HG03280 (cell line): ENCODE measurements around the gene FMN1.

Source experiments
- ATAC-seq: cut with Tn5 transposase; IDR thresholded peaks from one replicate; pipeline ENCODE4 v1.9.1; 2021; ENCODE audit warnings: mild to moderate bottlenecking, moderate library complexity; ENCODE audit not compliant: unreplicated experiment

The FMN1 gene

DNA sequence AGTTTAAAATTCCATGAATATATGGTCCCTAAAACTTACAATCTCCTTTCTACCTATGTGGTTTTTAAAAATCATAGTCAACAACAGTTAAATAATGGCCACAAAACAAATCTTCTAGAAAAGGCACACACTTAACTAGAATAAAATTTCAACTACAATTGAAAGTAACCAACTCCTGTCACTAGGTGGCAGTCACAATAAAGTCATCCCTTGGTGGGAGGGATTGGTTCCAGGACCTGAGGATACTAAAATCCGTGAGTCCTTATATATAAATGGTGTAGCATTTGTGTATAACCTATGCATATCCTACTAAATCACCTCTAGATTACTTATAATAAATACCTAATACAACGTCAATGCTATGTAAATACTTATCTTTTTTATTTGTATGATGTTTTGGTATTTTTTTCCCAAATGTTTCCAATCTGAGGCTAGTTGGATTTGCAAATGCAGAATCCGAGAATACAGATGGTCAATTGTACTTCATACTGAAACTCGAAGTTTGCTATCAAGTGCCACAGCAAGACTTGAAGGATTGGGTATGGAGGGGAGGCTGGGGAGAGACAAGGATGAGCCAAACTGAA is 172.6 kb downstream of the FMN1 start:
- no peak for ATAC-seq

DNA sequence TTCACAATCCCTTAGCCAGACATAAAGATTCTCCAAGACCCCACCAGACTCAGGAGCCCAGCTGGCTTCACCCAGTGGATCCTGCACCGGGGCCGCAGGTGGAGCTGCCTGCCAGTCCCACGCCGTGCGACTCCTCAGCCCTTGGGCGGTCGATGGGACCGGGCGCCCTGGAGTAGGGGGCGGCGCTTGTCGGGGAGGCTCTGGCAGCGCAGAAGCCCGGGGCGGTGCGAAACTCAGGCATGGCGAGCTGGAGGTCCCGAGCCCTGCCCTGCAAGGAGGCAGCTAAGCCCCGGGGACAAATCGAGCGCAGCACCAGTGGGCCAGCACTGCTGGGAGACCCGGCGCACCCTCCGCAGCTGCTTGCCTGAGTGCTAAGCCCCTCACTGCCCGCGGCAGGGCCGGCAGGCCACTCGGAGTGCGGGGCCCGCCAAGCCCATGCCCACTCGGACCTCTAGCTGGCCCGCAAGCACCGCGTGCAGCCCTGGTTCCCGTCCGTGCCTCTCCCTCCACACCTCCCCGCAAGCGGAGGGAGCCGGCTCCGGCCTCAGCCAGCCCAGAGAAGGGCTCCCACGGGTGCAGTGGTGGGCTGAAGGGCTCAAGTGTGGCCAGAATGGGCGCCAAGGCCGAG is 175.0 kb downstream of the FMN1 start:
- no peak for ATAC-seq

DNA sequence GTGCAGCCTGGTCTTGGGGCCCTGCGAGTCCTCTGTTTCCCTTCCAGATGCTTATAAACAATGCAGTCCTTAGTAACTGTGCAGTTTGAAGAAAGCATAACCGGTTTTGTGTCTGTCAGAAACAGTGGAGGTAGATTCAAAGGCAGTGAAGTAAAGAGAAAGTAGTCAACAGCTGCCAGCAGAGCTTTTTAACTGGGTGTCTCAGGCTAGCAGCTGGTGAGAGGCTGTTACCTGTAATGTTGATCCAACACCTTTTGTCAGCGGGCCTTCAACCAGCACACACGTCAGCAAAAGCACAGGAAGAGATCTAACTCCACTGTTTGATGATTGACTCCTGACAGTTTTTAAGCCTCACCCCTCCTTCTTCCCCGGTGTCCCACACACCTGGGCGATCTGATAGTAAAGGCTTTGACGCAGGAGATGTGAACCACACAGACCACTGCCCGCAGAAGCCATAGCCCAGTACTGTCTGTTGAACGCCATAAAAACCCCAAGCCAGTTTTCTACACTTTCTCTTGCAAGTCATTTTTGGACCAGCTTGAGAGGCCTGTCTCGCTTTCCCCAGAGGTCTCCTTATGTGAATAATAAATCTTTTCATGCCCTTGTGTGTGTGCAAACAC is 178.0 kb downstream of the FMN1 start:
- ATAC-seq: no peak

DNA sequence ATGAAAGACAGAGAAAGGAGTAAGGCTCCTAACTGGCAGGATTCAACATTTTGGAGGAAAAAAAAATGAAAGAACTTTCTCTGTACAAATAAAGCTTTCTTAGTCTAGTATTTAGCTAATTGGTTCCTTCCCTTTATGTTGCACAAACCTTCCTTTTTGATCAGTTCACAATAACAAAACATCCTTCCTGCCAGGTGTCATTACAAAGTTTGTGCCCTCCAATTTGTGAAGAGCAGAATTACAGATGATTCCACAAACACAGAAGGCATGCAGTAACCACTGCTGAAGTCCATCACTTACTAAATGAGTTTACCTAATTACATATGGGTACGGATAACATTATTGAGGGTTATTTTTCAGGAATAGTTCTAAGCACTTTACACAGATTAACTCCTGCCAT is 179.9 kb downstream of the FMN1 start:
- ATAC-seq: no peak

DNA sequence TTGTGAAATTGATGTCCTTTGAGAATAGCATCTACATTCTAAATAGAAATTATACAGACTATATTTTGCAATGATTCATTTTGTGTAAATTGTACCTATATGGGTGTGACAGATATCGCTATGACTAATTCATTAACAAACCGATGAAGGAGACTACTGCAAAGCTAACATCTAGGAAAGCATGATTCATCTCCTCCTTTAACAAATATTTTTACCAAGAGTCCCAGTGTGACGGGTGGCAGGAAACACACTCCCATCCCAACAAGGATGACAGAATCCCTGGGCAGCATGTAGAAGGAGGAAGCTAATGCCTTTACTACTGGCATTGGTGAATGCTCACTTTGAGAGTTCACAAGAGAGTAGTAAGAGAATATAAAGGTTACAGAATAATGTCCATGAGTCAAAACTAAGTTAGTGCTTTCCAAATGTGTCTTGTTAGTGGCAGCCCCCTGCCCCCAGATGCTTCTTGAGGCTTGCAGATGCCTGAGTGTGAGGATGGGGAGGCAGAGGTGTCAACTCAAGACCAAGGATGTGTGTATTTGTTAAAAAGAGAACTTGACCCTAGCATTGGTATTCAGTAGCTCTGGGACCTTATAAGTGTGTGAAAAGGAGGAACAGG is 180.6 kb downstream of the FMN1 start:
- ATAC-seq: no peak

DNA sequence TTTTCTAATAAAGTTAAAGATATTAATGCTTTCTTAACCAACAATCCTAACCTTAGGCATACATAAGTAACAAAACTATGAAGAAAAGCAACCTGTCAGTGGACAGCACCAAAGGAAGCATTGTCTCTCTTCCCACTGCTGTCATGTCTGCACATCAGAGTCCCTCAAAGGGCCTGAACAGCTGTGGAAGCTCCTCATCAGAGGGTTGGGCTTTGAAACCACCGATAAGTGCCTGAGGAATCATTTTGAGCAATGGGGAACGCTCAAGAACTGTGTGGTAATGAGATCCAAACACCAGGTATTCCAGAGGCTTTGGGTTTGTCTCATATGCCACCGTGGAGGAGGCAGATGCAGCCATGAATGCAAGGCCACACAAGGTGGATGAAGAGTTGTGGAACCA is 182.5 kb downstream of the FMN1 start:
- ATAC-seq: no peak

DNA sequence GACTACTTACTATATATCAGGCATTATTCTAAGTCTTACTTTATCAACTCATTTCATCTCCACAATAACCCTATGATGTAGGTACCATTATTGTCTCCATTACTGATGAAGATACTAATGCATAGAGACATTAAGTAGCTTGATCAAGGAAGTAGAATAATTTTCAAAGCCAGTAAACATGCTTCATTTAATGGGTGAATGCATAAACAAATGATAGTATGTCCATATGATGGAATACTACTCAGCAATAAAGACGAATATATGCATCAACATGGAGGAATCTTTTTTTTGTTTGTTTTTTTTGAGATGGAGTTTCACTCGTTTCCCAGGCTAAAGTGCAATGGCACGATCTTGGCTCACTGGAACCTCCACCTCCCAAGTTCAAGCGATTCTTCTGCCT is 184.9 kb downstream of the FMN1 start:
- no peak for ATAC-seq

DNA sequence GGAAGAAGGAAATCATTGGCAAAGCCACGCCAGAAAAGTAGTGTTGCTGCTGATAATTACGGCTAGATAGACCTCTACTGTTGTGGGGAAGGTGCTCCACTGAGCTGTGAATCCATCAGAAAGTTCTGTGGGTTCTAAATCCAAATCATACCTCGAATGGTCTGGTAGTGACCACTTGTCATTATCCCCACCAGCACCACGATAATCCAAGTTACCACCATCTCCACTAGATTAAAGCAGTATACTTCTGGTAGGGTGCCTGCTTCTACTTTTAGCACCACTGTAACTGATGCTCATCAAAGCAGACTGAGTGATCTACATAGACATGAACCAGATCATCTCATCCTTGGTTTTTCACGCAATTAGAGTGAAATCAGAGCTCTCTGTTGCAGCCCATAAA is 185.5 kb downstream of the FMN1 start:
- no peak for ATAC-seq

DNA sequence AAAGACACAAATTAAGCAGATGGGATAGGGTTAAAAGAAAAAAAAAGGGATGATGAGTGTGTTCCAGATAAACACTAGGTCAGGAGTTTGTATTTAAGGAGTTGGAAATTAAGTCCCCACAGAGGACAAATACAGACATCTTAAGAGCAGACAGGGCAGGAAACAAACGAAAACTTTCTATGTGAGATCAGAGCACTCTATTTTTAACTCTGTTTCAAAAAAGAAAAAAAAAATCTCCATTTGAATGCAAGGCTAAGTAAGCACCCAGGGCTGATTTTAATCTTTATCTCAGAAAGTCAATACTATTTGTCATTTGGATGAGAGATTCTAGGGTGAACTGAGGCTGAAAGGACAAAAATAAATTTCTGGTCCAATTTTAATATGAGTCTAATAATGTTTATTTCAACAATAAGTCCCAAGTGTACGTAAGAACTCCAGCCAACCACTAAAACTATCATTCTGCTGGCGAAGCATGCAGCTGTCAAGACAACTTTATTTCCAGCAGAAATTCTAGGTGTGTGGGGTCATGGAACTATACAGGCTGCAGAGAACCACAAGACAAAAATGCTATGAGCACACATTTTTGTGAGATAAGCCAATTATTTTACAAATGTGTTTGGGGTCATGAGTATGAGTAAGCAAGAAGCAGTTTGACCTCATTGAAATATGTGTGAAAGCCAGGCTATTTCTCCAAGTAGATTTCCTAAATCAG is 186.1 kb downstream of the FMN1 start:
- no peak for ATAC-seq

DNA sequence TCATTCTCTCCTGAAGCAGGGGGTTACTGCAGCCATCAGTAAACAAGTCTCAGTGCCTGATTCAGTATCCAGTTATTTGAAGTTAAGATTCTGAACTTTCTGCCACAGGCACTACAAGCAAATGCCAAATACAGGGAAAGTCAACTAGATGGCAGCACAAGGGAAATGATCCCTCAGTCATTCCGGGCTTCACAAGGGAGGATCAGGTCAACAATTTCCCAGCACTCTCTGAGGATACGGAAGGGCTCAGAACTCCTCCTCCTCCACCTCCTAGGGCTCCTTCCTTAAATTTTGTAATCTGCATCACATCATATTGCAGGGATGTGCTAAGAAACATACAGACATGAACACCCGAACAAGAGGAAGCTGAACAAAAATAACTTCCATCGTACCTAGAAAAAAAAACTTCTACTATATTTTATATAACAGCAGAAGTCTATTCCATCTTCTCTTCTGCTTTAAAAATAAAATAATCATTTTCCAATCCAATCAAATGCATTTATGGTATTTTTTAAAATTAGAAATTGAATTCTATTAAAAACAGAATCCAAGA is 187.1 kb downstream of the FMN1 start:
- no peak for ATAC-seq

DNA sequence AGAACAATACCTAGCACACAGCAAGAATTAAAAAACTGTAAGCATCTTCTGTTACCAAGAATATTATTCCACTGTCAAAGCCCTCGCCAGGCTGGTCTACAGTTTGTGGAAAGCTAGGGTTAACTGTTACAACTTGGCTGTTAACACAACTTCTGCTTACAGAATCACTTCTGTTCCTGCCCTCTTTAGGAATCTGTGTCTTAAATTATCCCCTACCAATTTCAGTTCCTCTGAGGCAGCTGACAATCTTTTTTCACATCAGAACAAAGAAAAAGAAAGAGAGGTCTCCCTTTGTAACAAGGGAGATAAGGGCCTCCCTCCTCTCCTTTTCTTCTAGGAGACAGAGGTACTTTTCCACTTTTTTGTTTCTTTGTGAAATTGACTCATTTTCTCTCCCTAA is 188.9 kb downstream of the FMN1 start:
- no peak for ATAC-seq

DNA sequence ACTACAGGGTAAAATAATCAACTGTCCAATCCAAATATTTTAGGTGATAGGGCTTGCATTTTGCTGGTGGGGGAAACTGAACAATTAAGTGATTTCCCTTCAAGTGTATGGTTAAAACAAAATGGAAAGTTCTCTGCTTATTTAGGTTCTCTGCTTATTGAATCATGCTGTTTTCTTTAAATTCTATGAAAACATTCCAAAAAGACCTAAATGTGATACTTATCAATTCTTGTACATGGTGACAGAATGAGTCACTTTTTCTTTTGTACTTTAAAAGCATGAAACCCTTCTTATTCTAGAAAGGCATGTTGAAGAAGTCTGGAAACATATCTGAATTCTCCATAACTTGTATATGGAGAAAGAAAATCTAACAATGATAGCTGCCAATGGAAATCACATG is 192.6 kb downstream of the FMN1 start:
- ATAC-seq: no peak

DNA sequence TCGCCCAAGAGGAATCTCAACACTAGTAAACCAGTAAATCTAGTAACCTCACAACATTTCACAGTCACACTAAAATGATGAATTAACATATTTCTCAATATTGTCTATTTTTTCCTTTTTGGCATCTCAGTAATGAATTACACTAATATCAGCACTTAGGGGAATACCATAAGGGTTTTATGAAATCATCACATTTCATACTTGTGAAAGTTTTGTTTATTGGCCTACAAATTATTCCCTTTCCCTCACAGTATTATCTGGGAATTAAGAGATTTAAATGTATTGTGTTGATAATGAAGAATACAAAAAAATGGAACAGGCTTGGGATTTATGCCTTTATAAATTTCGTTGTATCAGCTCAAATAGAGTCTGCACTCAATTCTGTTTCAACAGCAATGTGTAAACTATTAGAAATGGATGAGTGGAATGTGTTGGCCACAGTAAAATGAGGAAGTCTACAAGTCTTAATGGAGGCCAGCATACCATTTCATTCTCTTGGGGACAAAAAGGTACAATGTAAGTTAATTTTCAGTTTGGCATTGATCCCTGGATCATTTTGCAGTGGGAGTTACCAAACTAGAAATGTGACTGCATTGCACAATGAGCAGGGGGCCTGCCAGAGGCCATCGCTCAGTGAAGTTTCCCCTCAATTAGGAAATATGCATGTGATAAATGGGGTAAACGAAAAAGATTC is 195.4 kb downstream of the FMN1 start:
- ATAC-seq: no peak

DNA sequence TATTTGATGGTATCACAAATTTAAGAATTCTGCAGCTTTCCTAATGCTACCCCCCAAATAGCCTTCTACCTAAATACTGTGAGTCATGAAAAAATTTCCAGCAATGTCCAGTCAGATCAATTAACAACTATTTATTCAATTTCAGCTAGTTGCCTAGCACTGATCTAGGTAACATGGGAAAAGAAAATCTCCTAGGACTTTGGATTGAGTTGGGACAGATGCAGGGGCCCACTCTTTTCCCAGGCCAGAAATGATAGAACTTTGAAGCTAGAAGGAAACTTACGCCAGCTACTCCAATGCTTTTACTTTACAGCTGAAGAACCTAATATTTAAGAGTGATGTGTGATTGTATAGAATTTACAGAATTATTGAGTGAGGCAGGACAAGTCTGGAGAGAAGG is 196.3 kb downstream of the FMN1 start:
- ATAC-seq: no peak

DNA sequence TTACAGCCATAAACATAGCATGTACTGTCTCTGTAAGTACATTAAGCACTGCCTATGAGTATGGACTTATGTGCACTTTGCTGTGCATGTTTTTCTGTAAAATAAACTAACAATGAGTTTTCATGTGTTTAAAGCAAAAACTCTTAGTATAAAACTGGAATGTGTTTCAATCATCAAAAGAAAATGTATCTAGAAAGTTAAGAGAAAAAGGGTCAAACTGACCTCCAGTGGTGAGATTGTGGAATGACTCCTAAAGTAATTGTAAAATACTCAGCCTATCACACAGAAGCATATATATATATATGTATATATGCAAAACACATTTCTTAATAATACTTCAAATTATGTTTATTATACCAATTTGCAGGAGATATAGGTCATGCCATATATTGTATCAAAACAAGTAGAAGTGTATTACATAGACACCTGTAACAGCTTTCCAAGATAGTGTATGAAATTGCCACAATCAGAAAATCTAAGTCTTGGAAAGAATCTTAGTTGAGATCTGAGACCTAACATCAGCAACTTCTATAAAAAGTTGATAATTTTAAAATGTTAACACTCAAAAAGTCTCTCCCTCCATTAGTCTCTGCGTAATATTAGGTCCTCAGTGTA is 199.6 kb downstream of the FMN1 start:
- ATAC-seq: no peak

DNA sequence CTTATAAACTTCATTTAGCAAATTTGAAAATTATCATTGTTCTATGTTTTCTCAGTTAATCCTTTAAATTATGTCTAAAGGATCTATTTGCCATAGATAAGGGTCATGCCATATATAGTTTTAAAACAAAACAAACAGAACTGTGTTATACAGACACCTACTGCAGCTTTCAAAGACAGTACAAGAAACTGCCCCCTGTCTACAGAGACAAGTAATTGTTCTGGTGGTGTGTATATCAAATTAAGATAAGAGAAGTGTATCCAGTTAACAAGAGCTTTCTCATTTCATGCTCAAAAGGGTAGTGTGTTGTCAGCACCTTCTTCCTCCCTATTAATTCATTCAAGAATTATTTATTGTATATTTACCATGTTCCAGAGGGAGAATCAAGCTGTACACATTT is 201.2 kb downstream of the FMN1 start:
- no peak for ATAC-seq

DNA sequence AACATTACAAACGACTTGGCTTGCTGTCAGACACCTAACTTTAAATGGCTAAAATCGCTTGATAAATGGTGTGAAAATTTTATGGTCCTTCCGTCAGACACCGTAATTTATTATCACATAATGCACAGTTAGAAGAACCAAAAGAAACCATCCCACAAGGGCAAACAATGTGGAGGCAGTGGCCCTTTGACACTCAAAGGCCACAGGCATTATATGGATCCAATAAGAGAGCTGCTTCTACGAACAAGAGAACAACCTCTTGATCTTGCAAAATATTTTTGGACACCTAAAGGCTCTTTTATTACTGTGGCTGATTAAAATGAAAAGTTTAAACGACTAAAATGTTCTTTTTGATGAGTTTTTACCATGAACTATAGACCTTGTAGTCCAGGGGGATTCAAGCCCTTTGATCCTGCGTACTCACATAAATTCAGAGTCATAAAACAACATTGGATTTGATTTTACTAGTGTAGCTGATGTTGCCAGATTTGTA is 202.8 kb downstream of the FMN1 start:
- no peak for ATAC-seq

DNA sequence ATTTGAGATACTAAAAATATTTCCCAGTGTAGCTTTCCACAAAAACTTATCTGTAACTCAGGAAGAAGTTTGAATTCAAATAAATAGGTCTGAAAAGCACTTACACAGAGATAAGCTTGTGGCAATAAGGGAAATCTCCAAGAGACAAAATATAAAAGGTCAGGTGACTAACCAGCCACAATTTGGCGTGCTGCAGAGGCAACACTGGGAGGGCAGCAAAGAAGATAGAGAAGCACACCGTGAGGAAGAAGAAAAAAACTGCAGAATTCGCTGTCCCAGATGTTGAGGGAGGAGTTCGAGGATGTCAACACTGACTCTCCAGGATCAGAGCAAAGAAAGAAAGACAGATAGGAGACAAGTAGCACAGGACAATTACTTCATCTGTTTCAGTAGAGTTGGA is 204.4 kb downstream of the FMN1 start:
- ATAC-seq: no peak

DNA sequence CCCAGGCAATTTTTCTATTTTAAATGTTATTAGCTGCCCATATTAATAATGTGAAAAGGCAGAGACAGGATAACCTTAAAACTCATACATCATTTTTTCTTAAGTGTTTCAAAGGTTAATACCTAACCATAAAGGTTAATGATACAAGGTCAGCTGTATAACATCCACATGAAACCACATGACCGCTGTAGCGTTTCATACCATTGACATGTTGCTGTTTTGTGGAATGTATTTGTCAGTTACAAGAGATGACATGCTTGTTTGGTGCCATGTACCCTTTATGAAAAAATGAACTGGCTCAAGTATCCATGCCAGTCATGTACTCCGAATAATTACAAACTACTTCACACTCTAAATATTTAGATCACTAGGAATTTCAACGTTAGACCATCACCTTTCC is 207.4 kb downstream of the FMN1 start:
- ATAC-seq: no peak

DNA sequence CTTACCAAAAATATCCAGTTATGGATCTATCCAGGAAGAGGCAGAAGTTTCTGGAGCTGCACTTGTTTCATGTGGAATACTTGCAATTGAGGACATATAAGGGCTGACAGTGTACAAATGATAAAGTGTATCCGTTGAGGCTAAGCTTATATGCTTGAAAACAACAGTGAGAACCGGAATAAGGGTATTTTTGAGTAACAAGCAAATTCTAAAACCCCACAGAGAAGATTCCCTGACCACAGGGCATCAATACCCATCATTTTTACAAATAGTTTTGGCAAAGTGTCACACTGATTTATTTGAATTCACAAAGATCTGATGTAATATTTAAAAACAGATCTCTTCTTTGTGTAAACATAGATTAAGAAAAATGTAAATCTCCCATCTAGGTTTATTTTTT is 208.4 kb downstream of the FMN1 start:
- no peak for ATAC-seq
